ENCODE results near the gene TBC1D22A. TPM values are rescaled to one million over a fixed set of nuclear protein-coding genes. Genes with fewer than 3 reads are reported as not detected.
A peak's percentile ranks its signal among the peaks of the same experiment; 100 is the strongest.

TBC1D22A gene
- total RNA-seq, 3 donors from 2014 or later: 35.6 to 51.9 (median 41.8) TPM

DNA sequence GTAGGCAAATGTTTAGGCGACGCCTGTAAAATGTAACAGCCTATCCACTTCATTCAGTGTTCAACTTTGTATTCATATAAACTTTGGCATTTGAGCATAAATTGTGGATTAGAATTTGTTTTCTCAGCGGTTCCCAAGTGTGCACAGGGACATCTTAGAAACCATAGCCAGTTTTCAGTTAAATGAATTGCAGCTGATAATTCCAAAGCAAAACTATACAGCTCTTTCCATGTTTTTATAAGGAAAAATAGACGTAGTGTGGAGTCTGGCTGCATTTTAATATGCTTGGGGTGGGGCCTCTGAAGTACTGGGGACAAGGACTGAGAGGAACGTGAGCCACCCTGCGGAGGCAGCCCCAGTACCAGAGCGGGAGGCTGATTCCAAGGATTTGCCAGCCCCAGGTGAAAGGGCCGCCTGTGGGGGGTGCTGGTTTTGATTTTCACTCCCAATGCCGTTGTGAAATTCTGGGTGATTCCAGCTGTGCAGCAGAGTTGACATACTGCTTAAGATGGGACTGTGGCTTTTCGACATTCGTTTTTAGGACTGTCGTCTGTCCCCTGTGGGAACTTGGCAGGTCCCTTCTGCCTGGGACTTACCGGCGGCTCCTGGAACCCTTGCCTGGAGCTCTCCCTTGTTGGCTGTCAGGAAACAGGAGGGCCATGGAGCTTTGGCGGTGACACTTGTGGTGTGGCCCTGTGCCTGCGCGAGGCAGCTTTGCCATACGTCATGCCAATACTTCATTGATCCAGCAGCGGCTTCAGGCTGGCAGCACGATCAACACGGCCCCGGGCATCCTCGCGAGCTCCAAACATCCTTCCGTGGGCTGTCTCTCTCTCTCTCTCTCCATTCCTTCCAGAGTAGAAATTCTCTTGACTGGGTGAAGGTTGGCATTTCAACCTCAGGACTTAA is 370.9 kb downstream of the TBC1D22A start:
- Histone ChIP-seq H3K9me3 (no peaks in the 10 kb centered on the region), H3K36me3 (ENCODE audit: low read depth) (no peaks in the 10 kb centered on the region), H3K4me3 (no peak overlapping the region), H3K4me1 (ENCODE audit: low read depth) (peaks cover 8% of the 10 kb centered on the region)
- ATAC-seq: no peak
- intact Hi-C loops (cut with DNase I, micrococcal nuclease): no loop called here
- TF ChIP-seq, protein P1, sequence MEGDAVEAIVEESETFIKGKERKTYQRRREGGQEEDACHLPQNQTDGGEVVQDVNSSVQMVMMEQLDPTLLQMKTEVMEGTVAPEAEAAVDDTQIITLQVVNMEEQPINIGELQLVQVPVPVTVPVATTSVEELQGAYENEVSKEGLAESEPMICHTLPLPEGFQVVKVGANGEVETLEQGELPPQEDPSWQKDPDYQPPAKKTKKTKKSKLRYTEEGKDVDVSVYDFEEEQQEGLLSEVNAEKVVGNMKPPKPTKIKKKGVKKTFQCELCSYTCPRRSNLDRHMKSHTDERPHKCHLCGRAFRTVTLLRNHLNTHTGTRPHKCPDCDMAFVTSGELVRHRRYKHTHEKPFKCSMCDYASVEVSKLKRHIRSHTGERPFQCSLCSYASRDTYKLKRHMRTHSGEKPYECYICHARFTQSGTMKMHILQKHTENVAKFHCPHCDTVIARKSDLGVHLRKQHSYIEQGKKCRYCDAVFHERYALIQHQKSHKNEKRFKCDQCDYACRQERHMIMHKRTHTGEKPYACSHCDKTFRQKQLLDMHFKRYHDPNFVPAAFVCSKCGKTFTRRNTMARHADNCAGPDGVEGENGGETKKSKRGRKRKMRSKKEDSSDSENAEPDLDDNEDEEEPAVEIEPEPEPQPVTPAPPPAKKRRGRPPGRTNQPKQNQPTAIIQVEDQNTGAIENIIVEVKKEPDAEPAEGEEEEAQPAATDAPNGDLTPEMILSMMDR (IDR thresholded peaks at IDR 0.05): no peak
- no peak for DNase-seq

DNA sequence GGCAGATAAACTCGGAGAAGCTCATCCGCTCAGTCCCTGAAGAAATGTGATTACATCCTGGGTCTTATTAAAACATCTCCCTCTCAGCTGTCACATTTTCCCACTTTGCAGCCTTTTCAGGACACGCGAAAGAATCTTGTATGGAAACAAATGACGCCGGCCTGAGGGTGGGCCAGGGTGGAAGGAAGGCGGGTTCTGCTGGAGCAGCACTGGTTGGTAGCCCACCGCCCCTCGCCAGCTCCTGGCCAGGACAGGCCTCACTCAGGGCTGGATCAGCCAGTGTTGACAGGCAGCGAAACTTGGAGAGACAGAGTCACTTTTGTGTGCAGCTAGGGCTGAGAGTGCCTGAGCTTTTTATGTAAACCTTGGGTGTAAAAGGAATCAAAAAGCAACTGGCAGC is 371.8 kb downstream of the TBC1D22A start:
- Histone ChIP-seq H3K4me1 (ENCODE audit: low read depth) (peaks cover 8% of the 10 kb centered on the region), H3K4me3 (no peak overlapping the region), H3K9me3 (no peaks in the 10 kb centered on the region), H3K36me3 (ENCODE audit: low read depth) (no peaks in the 10 kb centered on the region)
- TF ChIP-seq, protein P1 (IDR thresholded peaks at IDR 0.05): no peak
- DNase-seq (no peak), ATAC-seq (no peak)
- intact Hi-C loops (cut with DNase I, micrococcal nuclease): no loop called here

DNA sequence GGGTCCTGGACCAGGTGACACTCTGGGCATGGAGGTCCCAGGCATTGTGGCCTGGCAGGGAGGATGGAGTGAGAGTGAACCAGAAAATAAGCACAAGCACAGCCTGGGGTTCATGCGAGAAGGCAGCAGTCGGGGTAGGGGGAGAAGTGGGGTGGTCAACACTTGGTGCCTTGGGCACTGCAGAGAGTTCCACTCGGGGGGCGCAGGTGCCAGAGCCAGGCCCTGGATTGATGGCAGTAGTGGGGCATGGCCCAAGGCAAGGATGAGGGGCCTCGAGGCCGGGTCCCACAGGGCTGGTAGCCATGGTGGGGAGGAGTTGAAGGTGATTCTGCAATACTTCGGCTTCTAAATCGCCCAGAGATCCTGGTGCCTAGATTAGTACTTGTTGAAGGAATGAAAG is 372.9 kb downstream of the TBC1D22A start:
- H3K9me3 ChIP-seq: no peaks in the 10 kb centered on the region
- H3K36me3 ChIP-seq (ENCODE audit: low read depth): no peaks in the 10 kb centered on the region
- TF ChIP-seq, protein P1 (IDR thresholded peaks at IDR 0.05): no peak
- no peak for DNase-seq
- intact Hi-C loops (cut with DNase I, micrococcal nuclease): no loop called here
- peaks cover 2% of the 10 kb centered on the region for H3K4me1 ChIP-seq (ENCODE audit: low read depth)
- H3K4me3 ChIP-seq: no peak overlapping the region
- ATAC-seq: no peak

DNA sequence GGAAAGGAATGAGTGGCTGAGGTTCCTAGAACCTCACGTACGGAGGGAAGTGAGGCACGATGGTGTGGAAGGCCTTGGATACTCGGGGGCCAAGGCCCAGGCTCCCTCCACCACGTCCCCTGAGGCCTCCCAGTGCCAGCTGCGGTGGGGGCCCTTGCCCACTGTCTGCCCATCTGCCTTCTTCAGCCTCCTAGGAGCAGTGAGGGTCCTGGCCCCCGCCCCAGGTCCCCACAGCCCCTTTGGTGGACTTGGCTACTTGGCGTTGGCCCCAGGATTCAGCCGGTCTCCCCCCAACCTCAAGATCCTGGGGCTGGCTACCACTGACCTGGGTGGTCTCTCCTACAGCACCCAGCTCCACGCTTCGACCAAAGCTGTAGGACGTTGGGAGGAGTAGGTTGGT is 373.6 kb downstream of the TBC1D22A start:
- H3K9me3 ChIP-seq: no peaks in the 10 kb centered on the region
- peak in 1 of 3 donors; percentile 40 for DNase-seq
- TF ChIP-seq, protein P1 (IDR thresholded peaks at IDR 0.05): no peak
- H3K4me3 ChIP-seq: no peak overlapping the region
- no peaks in the 10 kb centered on the region for H3K4me1 ChIP-seq (ENCODE audit: low read depth)
- ATAC-seq: no peak
- intact Hi-C loops (cut with DNase I, micrococcal nuclease): no loop called here
- H3K36me3 ChIP-seq (ENCODE audit: low read depth): no peaks in the 10 kb centered on the region

DNA sequence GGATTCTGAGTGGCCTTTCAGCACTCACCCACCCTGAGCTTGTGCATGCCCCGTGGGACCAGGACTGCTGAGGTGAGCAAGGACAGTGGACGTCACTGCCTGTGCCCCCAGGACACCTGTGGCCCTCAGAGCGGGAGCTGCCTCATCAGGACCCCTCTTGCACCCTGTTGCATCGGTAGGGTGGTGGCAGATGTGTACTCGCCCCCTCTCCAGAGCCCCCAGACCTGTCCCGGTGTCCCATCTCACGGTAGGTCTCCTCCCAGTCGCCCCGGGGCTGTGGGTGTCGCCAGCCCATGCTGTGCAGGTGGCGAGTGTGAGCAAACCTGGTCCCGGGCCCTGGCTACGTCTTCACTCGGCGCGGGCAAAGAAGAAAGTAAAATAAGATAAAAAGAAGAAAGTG is 374.2 kb downstream of the TBC1D22A start:
- Histone ChIP-seq H3K36me3 (ENCODE audit: low read depth) (no peaks in the 10 kb centered on the region), H3K9me3 (no peaks in the 10 kb centered on the region), H3K4me1 (ENCODE audit: low read depth) (no peaks in the 10 kb centered on the region), H3K4me3 (no peak overlapping the region)
- intact Hi-C loops (cut with DNase I, micrococcal nuclease): no loop called here
- ATAC-seq (no peak), DNase-seq (no peak)
- TF ChIP-seq, protein P1 (IDR thresholded peaks at IDR 0.05): no peak
